Mammary epithelial cell (primary cell): ENCODE measurements around the gene ZNF774.
"Not testable (repeated sequence)": the region's sequence is repeated elsewhere in the genome, so short reads cannot be mapped to it uniquely, and the experiment has no call there.

ENCODE experiments used
- CTCF ChIP-seq, 2 donors: IDR thresholded peaks in 1 of 2; conservative IDR thresholded peaks in 1 of 2; 2 replicates each; pipeline ENCODE4 v1.5.1; 2011 to 2012; ENCODE audit warnings: inconsistent platforms in 2 of 2, low read length in 2 of 2, mild to moderate bottlenecking in 2 of 2, control low read depth in 1 of 2, low read depth in 1 of 2; ENCODE audit not compliant: insufficient read depth in 1 of 2; ENCODE audit errors: extremely low read depth in 1 of 2
- EZH2 ChIP-seq: IDR thresholded peaks from 2 replicates; pipeline ENCODE4 v1.6.1; 2012; ENCODE audit warnings: low read length, inconsistent platforms, borderline replicate concordance

GRCh38 chr15:90409587-90409986 lies 57.5 kb downstream of the ZNF774 start:
- TF ChIP-seq CTCF (conservative IDR thresholded peaks at IDR 0.05 in 1 of 2, IDR thresholded peaks at IDR 0.05 in 1 of 2; ENCODE audit: extremely low read depth in 1 of 2, insufficient read depth in 1 of 2, low read depth in 1 of 2, low read length in 2 of 2); EZH2: not testable (repeated sequence)
